WERI-Rb-1 (cell line): Measurements from ENCODE around the gene RPL10.

Experiments used
- DNase-seq: peaks from one replicate; pipeline ENCODE4 v3.0.0-alpha.2; 2020
- H3K27ac ChIP-seq: fragments of 250-450 bp; sonication (Bioruptor Pico); 2 replicates; pipeline ENCODE4 v1.5.1; 2020; ENCODE audit warnings: mild to moderate bottlenecking, moderate library complexity
- H3K27me3 ChIP-seq: fragments of 250-450 bp; sonication (Bioruptor Pico); 2 replicates; pipeline ENCODE4 v1.5.1; 2021; ENCODE audit warnings: mild to moderate bottlenecking, low read depth, moderate library complexity; ENCODE audit not compliant: insufficient read depth, severe bottlenecking
- H3K36me3 ChIP-seq: fragments of 250-450 bp; sonication (Bioruptor Pico); 2 replicates; pipeline ENCODE4 v1.5.1; 2020; ENCODE audit warnings: mild to moderate bottlenecking, moderate library complexity
- H3K4me3 ChIP-seq: 2 replicates; pipeline ENCODE4 v1.5.1; 2011; ENCODE audit warnings: low read depth, mild to moderate bottlenecking, control low read depth, low read length
- H3K9me3 ChIP-seq: fragments of 250-450 bp; sonication (Bioruptor Pico); 2 replicates; pipeline ENCODE4 v1.5.1; 2021; ENCODE audit warnings: mild to moderate bottlenecking, moderate library complexity; ENCODE audit not compliant: severe bottlenecking
- TF ChIP-seq, protein P1 (sequence below): IDR thresholded peaks from 2 replicates; pipeline ENCODE4 v1.5.1; 2011; ENCODE audit warnings: low read depth, mild to moderate bottlenecking, control low read depth, inconsistent platforms, low read length

RPL10 gene

GRCh38 chrX:154365052-154365600 is 33.1 kb upstream of the RPL10 start:
- Histone ChIP-seq H3K9me3 (no peaks in the 10 kb centered on the region), H3K4me3 (no peak overlapping the region), H3K36me3 (peaks cover 94% of the 10 kb centered on the region), H3K27ac (no peak overlapping the region), H3K27me3 (peaks cover 12% of the 10 kb centered on the region)
- DNase-seq: no peak
- TF ChIP-seq, protein P1, sequence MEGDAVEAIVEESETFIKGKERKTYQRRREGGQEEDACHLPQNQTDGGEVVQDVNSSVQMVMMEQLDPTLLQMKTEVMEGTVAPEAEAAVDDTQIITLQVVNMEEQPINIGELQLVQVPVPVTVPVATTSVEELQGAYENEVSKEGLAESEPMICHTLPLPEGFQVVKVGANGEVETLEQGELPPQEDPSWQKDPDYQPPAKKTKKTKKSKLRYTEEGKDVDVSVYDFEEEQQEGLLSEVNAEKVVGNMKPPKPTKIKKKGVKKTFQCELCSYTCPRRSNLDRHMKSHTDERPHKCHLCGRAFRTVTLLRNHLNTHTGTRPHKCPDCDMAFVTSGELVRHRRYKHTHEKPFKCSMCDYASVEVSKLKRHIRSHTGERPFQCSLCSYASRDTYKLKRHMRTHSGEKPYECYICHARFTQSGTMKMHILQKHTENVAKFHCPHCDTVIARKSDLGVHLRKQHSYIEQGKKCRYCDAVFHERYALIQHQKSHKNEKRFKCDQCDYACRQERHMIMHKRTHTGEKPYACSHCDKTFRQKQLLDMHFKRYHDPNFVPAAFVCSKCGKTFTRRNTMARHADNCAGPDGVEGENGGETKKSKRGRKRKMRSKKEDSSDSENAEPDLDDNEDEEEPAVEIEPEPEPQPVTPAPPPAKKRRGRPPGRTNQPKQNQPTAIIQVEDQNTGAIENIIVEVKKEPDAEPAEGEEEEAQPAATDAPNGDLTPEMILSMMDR: no peak

GRCh38 chrX:154365997-154366665 is 32.0 kb upstream of the RPL10 start:
- DNase-seq: no peak
- Histone ChIP-seq H3K36me3 (peaks cover 91% of the 10 kb centered on the region), H3K27ac (no peak overlapping the region), H3K27me3 (peaks cover 12% of the 10 kb centered on the region), H3K9me3 (no peaks in the 10 kb centered on the region), H3K4me3 (no peak overlapping the region)
- TF ChIP-seq, protein P1: no peak

- peaks cover 86% of the 10 kb centered on the region for H3K36me3 ChIP-seq
- no peak overlapping the region for H3K27ac ChIP-seq
- H3K4me3 ChIP-seq: no peak overlapping the region
- DNase-seq: no peak
- peaks cover 12% of the 10 kb centered on the region for H3K27me3 ChIP-seq
- TF ChIP-seq, protein P1: no peak
- H3K9me3 ChIP-seq: no peaks in the 10 kb centered on the region
Observed at GRCh38 chrX:154366666-154367055, 31.5 kb upstream of the RPL10 start.

DNA sequence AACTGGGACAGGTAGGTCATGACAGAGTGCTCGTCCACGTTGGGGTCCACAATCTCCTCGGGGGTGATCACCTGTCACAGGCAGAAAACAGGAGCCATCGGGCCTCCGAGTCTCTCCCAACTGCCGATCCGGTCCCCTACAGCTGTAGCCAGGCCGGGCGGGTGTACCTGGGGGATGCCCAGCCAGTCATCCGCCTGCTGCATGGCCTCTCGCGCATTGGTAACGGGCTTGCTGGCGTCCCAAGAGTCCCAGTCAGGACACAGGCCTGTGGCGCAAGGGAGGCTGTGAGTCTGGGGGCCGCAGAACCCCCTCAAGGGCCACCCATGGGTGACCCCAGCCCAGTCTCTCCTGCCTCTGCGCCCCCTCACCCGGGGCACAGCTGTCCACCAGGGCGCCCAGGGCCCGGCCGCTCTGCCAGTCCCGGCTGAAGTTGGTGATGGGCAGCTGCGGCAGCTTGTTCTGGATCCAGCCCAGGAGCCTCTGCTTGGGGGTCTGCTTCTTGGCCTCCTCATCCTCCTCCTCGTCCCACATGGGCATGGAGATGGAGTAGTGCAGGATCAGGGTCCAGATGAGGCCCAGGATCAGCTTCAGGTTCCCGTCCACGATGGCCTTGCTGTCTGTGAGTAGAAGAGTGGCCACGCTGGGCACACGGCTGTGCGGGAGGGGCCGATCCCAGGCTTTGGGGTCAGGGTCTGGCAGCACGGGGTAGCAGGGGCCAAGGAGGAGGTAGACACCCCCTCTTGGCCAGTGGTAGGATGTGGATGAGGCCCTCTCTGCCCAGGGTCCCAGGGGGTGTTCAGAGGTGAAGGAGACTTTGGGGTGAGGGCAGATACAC is 30.5 kb upstream of the RPL10 start:
- Histone ChIP-seq H3K4me3 (no peak overlapping the region), H3K27me3 (peaks cover 7% of the 10 kb centered on the region), H3K9me3 (no peaks in the 10 kb centered on the region), H3K27ac (no peak overlapping the region), H3K36me3 (peaks cover 75% of the 10 kb centered on the region)
- no peak for DNase-seq
- TF ChIP-seq, protein P1: no peak

GRCh38 chrX:154368630-154369448 is 29.3 kb upstream of the RPL10 start:
- Histone ChIP-seq H3K27ac (peak overlapping the region; percentile 66), H3K9me3 (no peaks in the 10 kb centered on the region), H3K27me3 (peaks cover 7% of the 10 kb centered on the region), H3K36me3 (peaks cover 64% of the 10 kb centered on the region), H3K4me3 (peak overlapping the region; percentile 54)
- TF ChIP-seq, protein P1: no peak
- peak; percentile 59 for DNase-seq
